ENCODE data around the gene XCL2.
"Not testable (repeated sequence)": the region's sequence is repeated elsewhere in the genome, so short reads cannot be mapped to it uniquely, and the experiment has no call there.

Gene XCL2, protein sequence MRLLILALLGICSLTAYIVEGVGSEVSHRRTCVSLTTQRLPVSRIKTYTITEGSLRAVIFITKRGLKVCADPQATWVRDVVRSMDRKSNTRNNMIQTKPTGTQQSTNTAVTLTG

DNA sequence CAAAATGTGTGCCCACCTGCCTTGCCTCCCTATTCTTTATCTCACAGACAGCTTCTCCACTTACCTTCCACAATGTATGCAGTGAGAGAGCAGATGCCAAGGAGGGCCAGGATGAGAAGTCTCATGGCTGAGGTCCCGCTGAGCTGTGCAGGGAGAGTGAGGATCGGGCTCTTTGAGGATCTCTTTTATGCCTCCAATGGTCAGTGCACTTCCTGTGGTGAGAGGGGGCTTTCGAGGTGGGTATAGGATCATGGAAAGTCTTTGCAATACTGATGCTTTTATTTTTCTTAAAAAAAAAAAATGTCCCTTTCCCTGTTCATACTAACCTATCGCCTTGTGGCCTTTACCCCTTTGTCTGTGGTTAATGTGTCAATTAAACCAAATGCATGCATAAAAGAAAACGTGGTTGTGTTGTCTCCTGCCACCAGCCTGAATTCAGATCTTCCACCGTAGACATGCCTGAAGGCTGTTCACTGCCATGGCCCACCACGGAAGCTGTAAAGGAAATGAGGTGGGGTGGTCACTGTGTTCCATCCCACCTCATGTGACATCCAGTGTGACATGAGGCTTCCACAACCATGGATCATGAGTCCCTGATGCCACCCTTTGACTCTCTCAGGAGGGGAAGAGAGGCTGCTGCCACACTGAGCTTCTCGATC, at the start of gene XCL2:
TSS of gene XCL2 (minus strand) at position 158 of the 659 bp plus-strand sequence. CDS start at position 125, 33 bp downstream.
- not testable (repeated sequence) for DNase-seq

DNA sequence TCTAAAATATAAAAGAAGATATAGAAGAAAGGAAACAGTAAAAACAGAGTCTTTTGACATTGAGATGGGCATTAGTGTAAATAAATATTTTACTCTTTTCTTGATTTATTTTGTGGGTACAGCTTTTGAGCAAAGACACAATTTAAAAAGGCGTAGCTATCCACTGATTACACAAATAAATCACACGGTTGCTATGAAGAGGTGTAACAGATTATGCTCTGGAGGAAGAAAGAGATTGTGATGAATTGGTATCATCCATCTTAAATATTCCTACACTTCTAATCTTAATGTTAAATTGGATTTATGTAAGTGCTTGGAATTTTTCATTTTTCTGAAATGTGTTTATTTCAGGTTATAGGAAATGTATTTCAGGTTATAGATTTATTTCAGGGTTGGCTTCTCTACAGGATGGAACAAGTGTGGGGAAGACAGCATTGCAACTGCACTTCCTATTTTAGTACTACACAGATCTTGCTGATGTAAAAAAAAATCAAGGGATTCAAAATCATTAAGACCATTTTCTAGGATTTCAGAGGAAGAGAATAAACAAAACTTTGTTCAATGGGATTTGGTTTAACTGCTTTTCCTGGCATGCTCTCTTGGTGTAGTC, 47.9 kb upstream of the XCL2 start:
- DNase-seq, result no peak

DNA sequence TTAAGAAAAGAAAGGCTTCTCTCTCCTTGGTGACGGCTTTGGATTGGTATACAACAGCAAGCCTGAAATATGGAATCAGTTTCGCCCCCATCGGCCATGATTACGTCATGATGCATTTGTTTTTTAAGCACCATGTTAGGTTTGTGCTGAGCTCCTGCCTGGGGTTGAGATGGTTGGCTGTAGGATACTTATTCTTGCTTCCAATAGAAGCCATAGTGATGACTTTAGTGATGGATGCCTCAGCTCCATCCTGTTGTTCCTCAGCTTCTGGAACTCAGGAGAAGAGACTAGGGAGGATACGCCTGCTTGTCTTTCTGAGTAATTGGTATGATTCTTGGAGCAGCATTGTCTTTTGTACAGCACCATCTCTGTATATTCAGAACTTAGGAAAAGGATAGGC, 47.3 kb upstream of the XCL2 start:
- DNase-seq, result no peak

DNA sequence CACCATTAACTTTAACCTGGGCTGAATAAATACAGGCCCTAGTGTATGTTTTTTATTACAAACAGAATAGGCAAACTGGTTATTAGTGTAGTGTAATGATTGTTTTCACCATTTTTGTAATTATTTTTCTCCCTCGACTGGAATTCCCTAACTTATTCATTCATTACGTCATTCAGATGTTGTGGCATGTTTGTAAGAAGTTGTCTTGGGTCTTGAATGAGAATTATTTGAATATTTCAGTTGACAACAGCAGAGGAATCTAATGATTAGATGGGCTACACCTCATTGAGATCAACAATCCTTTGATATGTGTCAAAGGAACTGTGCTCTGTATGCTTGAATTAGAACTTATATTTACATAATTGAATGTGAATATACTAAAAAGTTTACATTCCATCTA, 45.4 kb upstream of the XCL2 start:
- DNase-seq, result no peak

DNA sequence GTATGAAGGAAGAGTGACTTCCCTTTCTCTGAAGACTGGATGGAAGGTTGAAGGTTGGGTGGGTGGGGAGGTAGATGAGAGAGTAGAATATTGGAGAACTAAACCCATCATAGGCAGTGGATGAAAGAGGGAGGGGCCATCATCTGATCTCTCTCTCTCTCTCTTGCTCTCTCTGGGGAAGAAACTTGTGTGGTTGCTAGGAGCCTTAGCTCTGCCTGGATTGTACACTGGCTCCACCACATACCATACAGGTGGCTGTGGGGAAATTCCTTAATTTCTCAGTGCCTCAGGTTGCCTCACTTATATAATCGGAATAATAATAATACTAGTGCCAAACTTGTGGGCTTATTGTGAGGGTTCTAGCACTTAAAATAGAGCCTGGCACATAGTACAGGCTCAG, 42.1 kb upstream of the XCL2 start:
- no peak for DNase-seq

DNA sequence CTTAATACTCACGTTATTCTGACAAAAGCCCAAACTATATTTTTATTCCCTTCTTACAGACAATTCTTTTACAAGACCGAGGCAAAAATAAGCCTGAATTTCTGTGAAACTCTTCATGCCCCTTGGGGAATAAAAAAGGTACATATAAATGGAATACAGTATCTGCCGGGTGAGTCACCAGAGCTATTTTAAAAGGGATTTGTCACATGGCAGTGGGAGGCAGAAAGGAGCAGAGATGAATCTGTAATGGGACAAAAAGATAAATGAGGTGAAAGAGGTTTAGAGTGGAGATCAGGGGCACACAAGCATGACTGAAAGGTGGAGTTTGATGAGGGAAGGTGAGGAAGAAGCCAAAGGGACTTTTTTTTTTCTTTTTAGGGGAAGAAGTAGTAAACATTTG, 41.4 kb upstream of the XCL2 start:
- DNase-seq, result no peak

DNA sequence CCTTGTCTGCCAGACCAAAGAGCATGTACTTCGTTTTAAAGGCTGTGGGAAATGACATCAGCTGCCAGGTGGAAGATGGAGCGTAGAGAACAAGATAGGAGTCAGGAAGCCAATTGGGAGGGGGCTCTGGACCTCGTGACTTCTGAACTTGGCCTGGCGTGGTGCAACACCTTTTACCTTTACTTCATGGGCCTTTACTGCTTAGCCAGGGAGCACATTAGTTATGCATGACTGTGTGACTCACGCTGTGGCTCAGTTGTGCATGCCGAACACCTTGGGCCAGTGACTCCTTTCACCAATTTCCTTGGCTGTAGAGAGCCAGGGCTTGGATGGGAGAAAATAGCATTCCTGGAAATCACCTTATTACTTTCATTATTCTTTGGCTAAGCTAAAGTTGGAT, 39.8 kb upstream of the XCL2 start:
- no peak for DNase-seq

DNA sequence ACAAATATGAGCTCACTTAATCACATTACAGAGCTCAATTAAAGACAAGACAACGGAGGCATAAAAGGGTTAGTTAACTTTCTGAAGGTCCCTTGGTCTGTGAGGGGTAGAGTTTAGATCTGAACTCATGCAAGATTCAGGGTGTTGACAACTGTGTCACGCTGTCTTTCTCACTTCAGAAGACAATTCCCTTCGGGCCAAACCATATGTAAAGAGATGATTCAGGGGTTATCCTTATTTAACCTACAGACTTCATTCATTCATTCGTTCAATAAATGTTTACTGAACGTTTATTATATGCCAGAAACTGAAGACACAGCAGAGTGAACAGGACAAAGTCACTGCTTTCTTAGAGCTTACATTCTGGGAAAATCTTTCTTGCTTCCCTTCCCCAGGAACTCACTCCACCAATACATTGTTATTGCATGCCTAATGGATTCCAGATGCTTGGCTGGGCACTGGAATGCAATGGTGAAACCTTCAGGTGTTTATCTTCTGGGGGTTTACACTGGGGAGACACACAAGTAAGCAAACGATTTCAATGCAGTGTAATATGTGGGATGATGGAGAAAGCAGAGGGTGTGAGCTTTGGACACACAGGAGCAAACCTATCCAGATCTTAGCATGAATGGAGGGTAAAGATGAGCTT, 39.0 kb upstream of the XCL2 start:
- DNase-seq, result no peak

DNA sequence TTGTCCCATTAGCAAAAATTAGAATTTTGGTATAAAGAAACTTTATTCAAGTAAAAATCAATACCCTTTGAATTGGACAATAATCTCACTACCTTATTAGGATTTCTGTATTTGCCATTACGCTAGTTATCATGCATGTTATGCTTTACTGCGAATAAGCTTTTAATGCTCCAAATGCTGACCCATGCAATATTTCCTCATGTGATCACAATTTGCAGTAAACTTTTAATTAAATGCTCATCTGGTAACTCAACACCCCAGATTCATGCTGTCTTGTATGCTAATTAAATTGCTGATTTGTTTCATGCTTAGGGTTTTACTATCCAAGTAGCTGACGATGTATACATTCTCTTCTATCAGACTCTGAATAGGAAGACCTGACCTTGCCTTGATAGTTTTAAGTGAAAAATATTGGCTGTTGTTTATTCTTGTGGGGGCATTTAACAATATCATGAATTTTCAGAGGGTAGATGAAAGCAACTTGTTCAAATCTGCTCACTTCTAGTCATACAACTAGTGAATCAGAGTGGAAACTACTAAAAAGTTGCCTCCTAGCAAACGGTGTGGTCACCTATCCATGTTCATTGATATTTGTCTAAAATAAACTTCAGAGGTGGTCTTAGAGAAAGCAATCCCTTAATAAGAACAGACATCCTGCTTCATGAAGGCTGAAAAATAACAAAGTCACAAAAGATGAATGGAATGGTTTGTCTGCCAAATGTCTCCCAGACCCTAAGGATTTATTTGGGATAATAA, 38.2 kb upstream of the XCL2 start:
- DNase-seq, result no peak

DNA sequence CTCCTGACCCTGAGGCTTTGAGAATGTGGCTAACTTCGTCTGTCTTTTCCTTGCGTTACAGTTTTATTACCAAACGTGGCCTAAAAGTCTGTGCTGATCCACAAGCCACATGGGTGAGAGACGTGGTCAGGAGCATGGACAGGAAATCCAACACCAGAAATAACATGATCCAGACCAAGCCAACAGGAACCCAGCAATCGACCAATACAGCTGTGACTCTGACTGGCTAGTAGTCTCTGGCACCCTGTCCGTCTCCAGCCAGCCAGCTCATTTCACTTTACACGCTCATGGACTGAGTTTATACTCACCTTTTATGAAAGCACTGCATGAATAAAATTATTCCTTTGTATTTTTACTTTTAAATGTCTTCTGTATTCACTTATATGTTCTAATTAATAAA, 37.2 kb upstream of the XCL2 start:
- DNase-seq, result not testable (repeated sequence)

DNA sequence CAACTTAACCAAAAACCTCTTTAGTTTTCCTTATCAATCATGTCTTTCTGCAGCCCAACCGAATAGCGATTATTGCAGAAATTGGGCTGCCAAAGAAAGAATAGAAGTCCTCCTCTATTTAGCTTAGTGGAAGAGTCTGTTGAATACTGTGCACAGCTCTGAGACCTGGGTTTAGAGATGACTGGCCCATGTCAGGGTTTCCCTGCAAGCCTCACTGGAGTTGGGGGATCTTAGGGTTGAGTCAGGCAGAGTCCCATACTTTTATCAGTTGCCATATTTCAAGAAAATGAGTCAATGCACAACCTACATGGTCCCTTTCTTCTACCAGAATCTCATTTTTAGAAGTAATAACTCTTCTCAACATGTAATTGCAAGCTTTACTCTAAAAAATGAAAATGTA, 36.5 kb upstream of the XCL2 start:
- DNase-seq, result not testable (repeated sequence)

DNA sequence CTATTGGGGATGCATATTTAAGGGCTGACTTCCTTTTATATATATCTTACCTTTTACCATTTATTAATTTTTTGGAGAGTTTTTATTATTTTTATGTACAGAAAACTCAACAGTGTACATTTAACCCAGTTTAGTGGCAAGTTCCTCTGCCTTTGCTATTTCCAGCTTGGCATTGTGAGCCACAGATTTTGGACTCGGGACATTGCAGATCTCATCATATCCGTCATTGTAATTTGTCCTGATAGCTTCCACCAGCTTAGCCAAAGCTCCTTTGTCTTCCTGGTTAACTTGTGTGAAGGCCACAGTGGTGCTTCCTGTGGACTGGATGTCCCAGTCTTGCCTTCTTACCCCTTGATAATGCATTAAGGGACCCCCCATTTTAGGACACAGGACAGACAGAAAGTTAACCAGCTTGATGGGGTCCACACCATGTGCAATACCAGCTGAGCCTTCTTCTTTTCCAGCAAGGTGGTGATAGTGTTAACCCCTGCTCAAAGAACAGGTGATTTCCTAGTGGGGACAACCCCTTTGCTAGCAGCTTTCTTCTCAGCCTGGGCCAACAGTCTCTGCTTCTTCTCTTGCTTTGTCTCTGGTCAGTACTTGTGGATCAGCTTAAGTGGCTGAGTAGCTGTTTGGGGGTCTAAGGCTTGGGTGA, 34.9 kb upstream of the XCL2 start:
- not testable (repeated sequence) for DNase-seq

DNA sequence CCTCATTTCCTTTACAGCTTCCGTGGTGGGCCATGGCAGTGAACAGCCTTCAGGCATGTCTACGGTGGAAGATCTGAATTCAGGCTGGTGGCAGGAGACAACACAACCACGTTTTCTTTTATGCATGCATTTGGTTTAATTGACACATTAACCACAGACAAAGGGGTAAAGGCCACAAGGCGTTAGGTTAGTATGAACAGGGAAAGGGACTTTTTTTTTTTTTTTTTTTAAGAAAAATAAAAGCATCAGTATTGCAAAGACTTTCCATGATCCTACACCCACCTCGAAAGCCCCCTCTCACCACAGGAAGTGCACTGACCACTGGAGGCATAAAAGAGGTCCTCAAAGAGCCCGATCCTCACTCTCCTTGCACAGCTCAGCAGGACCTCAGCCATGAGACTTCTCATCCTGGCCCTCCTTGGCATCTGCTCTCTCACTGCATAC, 32.5 kb upstream of the XCL2 start, which contains the start of gene XCL1:
TSS of gene XCL1 (plus strand) at position 361 of the 444 bp plus-strand sequence. CDS start at position 394, 33 bp downstream.
- DNase-seq, result not testable (repeated sequence)

DNA sequence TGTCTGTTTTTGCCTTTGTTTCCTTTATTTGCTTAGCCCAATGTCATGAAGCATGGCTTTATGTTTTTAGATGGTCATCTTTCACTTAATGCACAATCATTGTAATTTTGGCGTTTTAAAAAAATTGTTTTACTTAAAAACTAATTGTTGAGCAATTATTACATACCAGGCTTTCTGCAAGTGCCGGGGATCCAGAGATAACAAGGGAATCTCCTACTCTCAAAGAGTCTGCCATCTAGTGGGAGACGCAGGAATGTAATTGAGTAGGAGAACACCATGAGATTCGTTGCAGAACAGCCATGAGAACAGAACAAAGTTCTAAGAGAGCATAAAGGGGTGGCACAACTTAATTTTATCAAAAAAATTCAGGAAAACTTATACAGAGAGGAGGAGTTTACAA, 30.4 kb upstream of the XCL2 start:
- not testable (repeated sequence) for DNase-seq

DNA sequence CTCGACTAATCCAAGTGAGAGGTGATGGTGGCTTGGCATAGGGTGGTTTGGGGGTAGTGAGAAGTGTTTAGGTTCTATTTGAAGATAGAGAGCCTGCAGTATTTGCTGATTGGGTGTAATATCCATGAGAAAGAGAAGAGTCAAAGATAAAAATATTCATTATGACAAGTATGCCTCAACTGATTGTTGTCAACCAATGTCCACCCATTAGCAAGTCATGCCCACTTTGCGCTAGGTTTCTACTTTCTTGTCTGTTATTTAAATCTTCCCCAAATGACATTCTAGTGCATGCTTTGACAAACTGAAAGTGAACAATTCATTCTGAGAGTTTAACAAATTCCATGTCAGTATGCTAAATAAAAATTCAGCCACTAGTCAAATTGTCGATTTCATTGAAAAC, 28.8 kb upstream of the XCL2 start:
- no peak for DNase-seq

DNA sequence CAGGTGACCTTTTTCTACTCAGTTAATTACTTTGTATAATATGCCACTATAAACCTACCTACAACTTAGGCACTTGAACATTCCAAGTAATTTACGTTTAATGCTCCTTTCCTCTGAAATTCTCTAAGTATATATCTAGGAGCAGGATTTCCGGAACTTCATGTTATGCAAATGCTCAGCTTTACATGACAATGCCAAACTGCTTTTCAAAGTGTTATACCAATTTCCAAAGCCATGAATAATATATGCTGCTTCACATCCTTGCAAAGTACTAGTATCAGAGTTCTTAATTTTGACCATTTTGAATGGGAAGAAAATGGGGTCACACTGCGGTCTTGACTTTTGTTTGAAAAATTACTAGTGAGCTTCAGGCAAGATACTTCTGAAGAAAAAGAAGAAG, 26.9 kb upstream of the XCL2 start:
- no peak for DNase-seq

DNA sequence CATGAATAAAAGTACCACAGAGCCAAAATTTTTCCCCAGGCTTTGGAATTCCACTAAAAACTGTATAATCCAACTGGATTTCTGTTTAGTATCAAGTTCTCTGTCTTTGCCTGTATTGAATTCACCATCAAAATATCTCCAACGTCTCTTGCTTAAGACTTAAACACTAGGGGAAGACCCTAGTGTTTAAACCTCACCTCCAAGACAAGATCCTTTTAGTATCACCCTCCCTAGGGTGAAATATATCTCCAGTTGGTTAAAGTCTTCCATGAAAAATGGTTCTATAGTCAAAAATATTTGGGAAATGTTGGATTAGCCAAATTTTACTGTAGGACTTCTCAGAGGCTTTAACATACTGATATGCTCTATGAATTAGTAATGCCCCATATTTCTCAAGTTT, 24.5 kb upstream of the XCL2 start:
- DNase-seq, result no peak

DNA sequence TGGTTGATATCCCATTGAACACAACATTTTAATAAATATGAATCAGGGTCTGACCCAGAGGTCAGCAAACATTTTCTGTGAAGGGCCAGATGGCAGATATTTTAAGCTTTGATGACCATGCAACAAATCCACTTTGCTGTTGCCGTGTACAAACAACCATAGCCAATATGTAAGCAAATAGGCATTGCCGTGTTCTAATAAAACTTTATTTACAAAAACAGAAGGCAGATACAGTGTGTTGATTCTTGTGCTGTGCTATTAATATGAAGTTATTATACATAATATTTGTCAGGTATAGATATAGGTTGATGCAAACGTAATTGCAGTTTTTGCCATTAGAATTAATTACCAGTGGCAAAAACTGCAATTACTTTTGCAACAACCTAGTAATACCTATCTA, 23.8 kb upstream of the XCL2 start:
- no peak for DNase-seq

DNA sequence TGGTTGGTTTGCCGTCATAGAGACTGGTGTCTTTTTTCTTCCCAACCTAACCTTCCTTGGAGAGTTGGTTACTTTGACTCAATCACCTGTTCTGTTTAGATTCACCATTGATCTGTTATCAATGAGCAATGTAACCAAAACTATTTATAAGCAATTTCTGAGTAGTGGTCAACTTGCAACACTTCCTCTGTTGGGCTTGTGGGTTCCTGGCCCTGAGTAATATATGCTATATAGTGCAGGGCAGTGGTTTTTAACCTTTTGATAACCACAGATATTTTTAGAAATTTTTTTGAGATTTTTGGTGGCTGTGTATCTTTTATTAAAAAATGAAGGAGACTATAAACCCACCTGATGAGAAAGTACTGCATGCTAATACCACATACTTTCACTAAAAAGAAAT, 23.2 kb upstream of the XCL2 start:
- no peak for DNase-seq

DNA sequence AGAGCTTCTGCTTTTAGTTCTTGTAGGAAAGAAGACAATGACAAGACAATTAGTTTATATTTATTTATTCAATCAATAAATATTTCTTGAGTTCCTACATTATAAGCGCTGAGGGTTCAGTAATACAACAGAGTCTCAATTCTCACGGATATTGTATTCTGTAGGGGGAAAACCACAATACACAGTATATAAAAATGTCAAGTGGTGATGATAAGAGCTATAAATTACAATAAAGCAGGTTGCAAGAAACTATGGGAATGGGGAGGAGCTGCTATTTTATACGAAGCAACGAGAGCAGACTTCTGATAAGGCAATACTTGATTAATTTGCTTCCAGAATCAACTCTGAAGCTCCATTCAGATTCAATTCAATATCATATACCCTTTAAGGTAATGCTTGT, 22.0 kb upstream of the XCL2 start:
- DNase-seq, result no peak

DNA sequence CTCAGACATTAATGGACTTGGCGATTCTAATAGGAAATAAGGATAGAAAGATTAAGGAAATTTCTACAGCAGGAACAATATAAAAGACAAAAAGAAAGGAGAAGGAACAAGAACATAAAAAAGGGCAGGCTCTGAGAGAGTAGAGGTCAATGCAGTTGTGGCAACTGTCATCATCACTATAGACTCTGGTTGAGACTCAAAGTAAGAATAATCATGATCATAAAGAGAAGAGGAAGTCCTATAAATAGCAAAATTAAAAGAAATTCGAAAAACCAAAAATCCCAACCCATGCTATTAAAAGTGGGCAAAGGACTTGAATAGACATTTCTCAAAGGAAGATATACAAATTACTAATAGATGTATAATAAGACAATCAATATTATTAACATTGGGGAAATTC, 18.2 kb upstream of the XCL2 start:
- DNase-seq, result no peak

DNA sequence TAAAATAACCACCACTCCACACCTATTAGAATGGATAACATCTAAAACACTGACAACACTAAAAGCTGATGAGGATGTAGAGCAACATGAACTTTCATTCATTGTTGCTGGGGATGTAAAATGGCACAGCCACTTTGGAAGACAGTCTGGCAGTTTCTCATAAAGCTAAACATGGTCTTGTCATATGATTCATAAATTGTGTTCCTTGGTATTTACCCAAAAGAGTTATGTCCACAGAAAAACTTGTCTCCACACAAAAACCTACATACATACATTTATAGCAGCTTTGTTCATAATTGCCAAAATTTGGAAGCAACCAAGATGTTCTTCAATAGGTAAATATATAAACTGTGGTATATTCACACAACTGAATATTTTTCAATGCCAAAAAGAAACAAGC, 16.6 kb upstream of the XCL2 start:
- DNase-seq, result no peak

DNA sequence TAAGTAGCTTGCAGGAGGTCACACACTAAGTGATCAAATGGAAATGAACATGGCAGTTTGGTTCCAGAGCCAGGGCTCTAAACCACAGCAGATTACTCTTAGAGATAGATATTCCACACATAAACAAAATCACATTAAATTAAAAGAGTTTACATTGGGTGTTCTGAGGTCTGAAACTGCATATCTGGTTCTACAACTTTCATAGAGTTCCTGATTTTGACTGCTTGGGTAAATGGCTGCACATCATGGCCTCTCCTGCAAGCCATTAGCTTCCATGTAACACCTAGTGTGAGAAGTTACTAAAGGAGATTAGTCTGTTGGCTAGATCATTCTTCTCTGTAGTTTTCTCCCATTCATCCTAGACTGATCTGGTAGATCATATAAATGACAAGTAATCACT, 12.8 kb upstream of the XCL2 start:
- DNase-seq, result no peak
